Osteoblast (primary cell): Measurements from ENCODE around the gene SDF4. TPM values are rescaled to one million over a fixed set of nuclear protein-coding genes. Genes with fewer than 3 reads are reported as not detected.

Source experiments
- DNase-seq: peaks from one replicate; pipeline ENCODE4 v3.0.0; 2011; ENCODE audit warnings: low spot score, mixed read lengths; ENCODE audit not compliant: insufficient read length; ENCODE audit errors: missing footprints
- H2AFZ ChIP-seq: 2 replicates; pipeline ENCODE4 v1.6.0; 2011; ENCODE audit warnings: mild to moderate bottlenecking, low read length
- H3K27ac ChIP-seq: 2 replicates; pipeline ENCODE4 v1.5.1; 2011; ENCODE audit warnings: mild to moderate bottlenecking, low read depth, low read length, moderate library complexity
- H3K27me3 ChIP-seq: 2 replicates; pipeline ENCODE4 v1.6.0; 2012; ENCODE audit warnings: mild to moderate bottlenecking, control low read depth, inconsistent platforms, low read length, moderate library complexity; ENCODE audit not compliant: insufficient read depth
- H3K36me3 ChIP-seq: 2 replicates; pipeline ENCODE4 v1.5.1; 2011; ENCODE audit warnings: mild to moderate bottlenecking, low read length, control low read depth, moderate library complexity; ENCODE audit not compliant: insufficient read depth
- H3K4me1 ChIP-seq: 2 replicates; pipeline ENCODE4 v1.5.1; 2011; ENCODE audit warnings: mild to moderate bottlenecking, low read length, control low read depth, moderate library complexity; ENCODE audit not compliant: insufficient read depth
- H3K4me2 ChIP-seq: 2 replicates; pipeline ENCODE4 v1.6.0; 2011; ENCODE audit warnings: mild to moderate bottlenecking, low read length; ENCODE audit not compliant: insufficient read depth
- H3K4me3 ChIP-seq: fragments of 200-600 bp; sonication (generic); 3 replicates; pipeline ENCODE4 v1.5.1; 2012; ENCODE audit warnings: mild to moderate bottlenecking, low read length, inconsistent platforms; ENCODE audit not compliant: insufficient read depth
- H3K79me2 ChIP-seq: 2 replicates; pipeline ENCODE4 v1.6.0; 2012; ENCODE audit warnings: mild to moderate bottlenecking, low read length, control low read depth, inconsistent platforms; ENCODE audit not compliant: insufficient read depth
- H3K9me3 ChIP-seq: 2 replicates; pipeline ENCODE4 v1.5.1; 2011; ENCODE audit warnings: low read depth, low read length, control low read depth
- H4K20me1 ChIP-seq: 2 replicates; pipeline ENCODE4 v1.6.0; 2012; ENCODE audit warnings: mild to moderate bottlenecking, low read length, control low read depth; ENCODE audit not compliant: insufficient read depth
- CTCF ChIP-seq: IDR thresholded peaks from 2 replicates; pipeline ENCODE4 v1.5.1; 2011; ENCODE audit warnings: mild to moderate bottlenecking, low read depth, low read length, moderate library complexity; ENCODE audit errors: extremely low read depth
- total RNA-seq: library from RNA; depleted of rRNA; stranded (reverse); fragments of >200 nt; gene quantifications from 2 replicates; pipeline ENCODE4 v1.2.3, GENCODE V29; 2012

Gene SDF4
- total RNA-seq, 1 donor, result 151 TPM

GRCh38 chr1:1243266-1243660 lies 11.5 kb upstream of the SDF4 start:
- Histone ChIP-seq H3K4me1 (no peaks in the 10 kb centered on the region), H3K27ac (no peak overlapping the region), H3K9me3 (no peaks in the 10 kb centered on the region), H3K36me3 (no peaks in the 10 kb centered on the region), H3K27me3 (peaks cover 13% of the 10 kb centered on the region), H4K20me1 (peaks cover 6% of the 10 kb centered on the region), H3K4me2 (no peak overlapping the region), H2AFZ (no peak overlapping the region), H3K4me3 (no peak overlapping the region), H3K79me2 (no peaks in the 10 kb centered on the region)
- no peak for TF ChIP-seq CTCF
- peak; percentile 90 for DNase-seq

GRCh38 chr1:1242461-1243265 lies 10.9 kb upstream of the SDF4 start:
- no peak overlapping the region for H3K4me3 ChIP-seq
- no peak overlapping the region for H3K27ac ChIP-seq
- H3K9me3 ChIP-seq, result no peaks in the 10 kb centered on the region
- H3K36me3 ChIP-seq, result no peaks in the 10 kb centered on the region
- peaks cover 6% of the 10 kb centered on the region for H4K20me1 ChIP-seq
- H3K27me3 ChIP-seq, result peaks cover 19% of the 10 kb centered on the region
- no peak for TF ChIP-seq CTCF
- H3K4me1 ChIP-seq, result no peaks in the 10 kb centered on the region
- H2AFZ ChIP-seq, result no peak overlapping the region
- no peaks in the 10 kb centered on the region for H3K79me2 ChIP-seq
- DNase-seq, result no peak
- no peak overlapping the region for H3K4me2 ChIP-seq

GRCh38 chr1:1241588-1242219 lies 9.9 kb upstream of the SDF4 start:
- Histone ChIP-seq H3K27ac (no peak overlapping the region), H3K9me3 (no peaks in the 10 kb centered on the region), H4K20me1 (peaks cover 3% of the 10 kb centered on the region), H3K79me2 (no peaks in the 10 kb centered on the region), H2AFZ (no peak overlapping the region), H3K4me2 (no peak overlapping the region), H3K36me3 (no peaks in the 10 kb centered on the region), H3K4me3 (no peak overlapping the region), H3K27me3 (peaks cover 25% of the 10 kb centered on the region), H3K4me1 (no peaks in the 10 kb centered on the region)
- no peak for TF ChIP-seq CTCF
- peak; percentile 92 for DNase-seq
